ENCODE results near the gene PLAGL2. TPM values are rescaled to one million over a fixed set of nuclear protein-coding genes. Genes with fewer than 3 reads are reported as not detected.

PLAGL2 gene
- total RNA-seq, 1 donor from 2014 or later = 126 TPM

GRCh38 chr20:32159766-32160221, 47.7 kb downstream of the PLAGL2 start:
- intact Hi-C loops (cut with micrococcal nuclease) = no loop called here
- H3K27me3 Mint-ChIP-seq (ENCODE audit: low read depth) = no peaks in the 10 kb centered on the region
- H3K9me3 Mint-ChIP-seq = no peaks in the 10 kb centered on the region
- peaks cover 65% of the 10 kb centered on the region for H3K36me3 Mint-ChIP-seq (ENCODE audit: low read depth)
- H3K4me1 Mint-ChIP-seq (ENCODE audit: low read depth) = peaks cover 3% of the 10 kb centered on the region
- no peak for DNase-seq (ENCODE audit: low spot score)
- H3K27ac Mint-ChIP-seq = no peak overlapping the region
- no peak overlapping the region for H3K4me3 Mint-ChIP-seq (ENCODE audit: low read depth)

GRCh38 chr20:32158943-32159660, 48.4 kb downstream of the PLAGL2 start:
- no peak for DNase-seq (ENCODE audit: low spot score)
- no peak overlapping the region for H3K4me3 Mint-ChIP-seq (ENCODE audit: low read depth)
- no peaks in the 10 kb centered on the region for H3K27me3 Mint-ChIP-seq (ENCODE audit: low read depth)
- H3K4me1 Mint-ChIP-seq (ENCODE audit: low read depth) = peaks cover 3% of the 10 kb centered on the region
- H3K36me3 Mint-ChIP-seq (ENCODE audit: low read depth) = peaks cover 60% of the 10 kb centered on the region
- no peaks in the 10 kb centered on the region for H3K9me3 Mint-ChIP-seq
- intact Hi-C loops (cut with micrococcal nuclease) = no loop called here
- no peak overlapping the region for H3K27ac Mint-ChIP-seq

GRCh38 chr20:32158351-32158750, 49.2 kb downstream of the PLAGL2 start:
- intact Hi-C loops (cut with micrococcal nuclease) = no loop called here
- Mint-ChIP-seq H3K27me3 (ENCODE audit: low read depth) (no peaks in the 10 kb centered on the region), H3K36me3 (ENCODE audit: low read depth) (peaks cover 56% of the 10 kb centered on the region), H3K4me1 (ENCODE audit: low read depth) (peaks cover 3% of the 10 kb centered on the region), H3K27ac (no peak overlapping the region), H3K9me3 (no peaks in the 10 kb centered on the region), H3K4me3 (ENCODE audit: low read depth) (no peak overlapping the region)
- DNase-seq (ENCODE audit: low spot score) = no peak

- Mint-ChIP-seq H3K36me3 (ENCODE audit: low read depth) (peaks cover 60% of the 10 kb centered on the region), H3K4me3 (ENCODE audit: low read depth) (no peak overlapping the region), H3K27me3 (ENCODE audit: low read depth) (no peaks in the 10 kb centered on the region), H3K9me3 (no peaks in the 10 kb centered on the region), H3K27ac (no peak overlapping the region), H3K4me1 (ENCODE audit: low read depth) (peaks cover 3% of the 10 kb centered on the region)
- no peak for DNase-seq (ENCODE audit: low spot score)
- intact Hi-C loops (cut with micrococcal nuclease) = no loop called here
Measured at GRCh38 chr20:32157611-32158010, 49.9 kb downstream of the PLAGL2 start.

GRCh38 chr20:32155017-32155981, 52.2 kb downstream of the PLAGL2 start:
- intact Hi-C loops (cut with micrococcal nuclease) = no loop called here
- Mint-ChIP-seq H3K27ac (peak overlapping the region; percentile 63), H3K36me3 (ENCODE audit: low read depth) (peaks cover 57% of the 10 kb centered on the region), H3K4me3 (ENCODE audit: low read depth) (no peak overlapping the region), H3K4me1 (ENCODE audit: low read depth) (peaks cover 3% of the 10 kb centered on the region), H3K9me3 (no peaks in the 10 kb centered on the region), H3K27me3 (ENCODE audit: low read depth) (no peaks in the 10 kb centered on the region)
- no peak for DNase-seq (ENCODE audit: low spot score)

GRCh38 chr20:32153771-32154170, 53.8 kb downstream of the PLAGL2 start:
- Mint-ChIP-seq H3K4me1 (ENCODE audit: low read depth) (peaks cover 3% of the 10 kb centered on the region), H3K9me3 (no peaks in the 10 kb centered on the region), H3K36me3 (ENCODE audit: low read depth) (peaks cover 55% of the 10 kb centered on the region), H3K27ac (no peak overlapping the region), H3K27me3 (ENCODE audit: low read depth) (no peaks in the 10 kb centered on the region), H3K4me3 (ENCODE audit: low read depth) (no peak overlapping the region)
- intact Hi-C loops (cut with micrococcal nuclease) = no loop called here
- no peak for DNase-seq (ENCODE audit: low spot score)

- Mint-ChIP-seq H3K27me3 (ENCODE audit: low read depth) (no peaks in the 10 kb centered on the region), H3K27ac (no peak overlapping the region), H3K36me3 (ENCODE audit: low read depth) (peaks cover 54% of the 10 kb centered on the region), H3K4me1 (ENCODE audit: low read depth) (peaks cover 3% of the 10 kb centered on the region), H3K9me3 (no peaks in the 10 kb centered on the region), H3K4me3 (ENCODE audit: low read depth) (no peak overlapping the region)
- no peak for DNase-seq (ENCODE audit: low spot score)
- intact Hi-C loops (cut with micrococcal nuclease) = no loop called here
Measured at GRCh38 chr20:32153156-32153665, 54.3 kb downstream of the PLAGL2 start.

- H3K27ac Mint-ChIP-seq = peak overlapping the region; percentile 17
- intact Hi-C loops (cut with micrococcal nuclease) = no loop called here
Measured at GRCh38 chr20:32152421-32153155, 55.0 kb downstream of the PLAGL2 start.

GRCh38 chr20:32150291-32150848, 57.2 kb downstream of the PLAGL2 start:
- H3K36me3 Mint-ChIP-seq (ENCODE audit: low read depth) = peaks cover 63% of the 10 kb centered on the region
- H3K4me1 Mint-ChIP-seq (ENCODE audit: low read depth) = peaks cover 3% of the 10 kb centered on the region
- H3K27me3 Mint-ChIP-seq (ENCODE audit: low read depth) = no peaks in the 10 kb centered on the region
- intact Hi-C loops (cut with micrococcal nuclease) = no loop called here
- H3K9me3 Mint-ChIP-seq = no peaks in the 10 kb centered on the region
- H3K27ac Mint-ChIP-seq = no peak overlapping the region
- DNase-seq (ENCODE audit: low spot score) = no peak
- no peak overlapping the region for H3K4me3 Mint-ChIP-seq (ENCODE audit: low read depth)

More at GRCh38 chr20:32152421-32153155, 55.0 kb downstream of the PLAGL2 start:
- Mint-ChIP-seq H3K27me3 (ENCODE audit: low read depth) (no peaks in the 10 kb centered on the region), H3K36me3 (ENCODE audit: low read depth) (peaks cover 50% of the 10 kb centered on the region), H3K9me3 (no peaks in the 10 kb centered on the region), H3K4me3 (ENCODE audit: low read depth) (no peak overlapping the region), H3K4me1 (ENCODE audit: low read depth) (peaks cover 3% of the 10 kb centered on the region)
- no peak for DNase-seq (ENCODE audit: low spot score)

- Mint-ChIP-seq H3K9me3 (no peaks in the 10 kb centered on the region), H3K36me3 (ENCODE audit: low read depth) (peaks cover 63% of the 10 kb centered on the region), H3K27me3 (ENCODE audit: low read depth) (no peaks in the 10 kb centered on the region), H3K4me3 (ENCODE audit: low read depth) (no peak overlapping the region), H3K4me1 (ENCODE audit: low read depth) (no peaks in the 10 kb centered on the region), H3K27ac (no peak overlapping the region)
- intact Hi-C loops (cut with micrococcal nuclease) = no loop called here
- no peak for DNase-seq (ENCODE audit: low spot score)
Measured at GRCh38 chr20:32149566-32150170, 57.9 kb downstream of the PLAGL2 start.

- Mint-ChIP-seq H3K27me3 (ENCODE audit: low read depth) (no peaks in the 10 kb centered on the region), H3K9me3 (no peaks in the 10 kb centered on the region), H3K4me1 (ENCODE audit: low read depth) (no peaks in the 10 kb centered on the region), H3K4me3 (ENCODE audit: low read depth) (no peak overlapping the region), H3K27ac (peak overlapping the region; percentile 44), H3K36me3 (ENCODE audit: low read depth) (peaks cover 78% of the 10 kb centered on the region)
- intact Hi-C loops (cut with micrococcal nuclease) = no loop called here
- DNase-seq (ENCODE audit: low spot score) = no peak
Measured at GRCh38 chr20:32144898-32145662, 62.5 kb downstream of the PLAGL2 start.

All from activated T-helper 2 cell treated with anti-CD3 and anti-CD28 coated beads, Interferon-gamma antibody, Interleukin-2, Interleukin-4, amounts not matched to agents 10 μg/mL and 5 μg/mL and 100 μg/mL, durations not matched to agents 14 hours and 24 hours and 36 hours (primary cell).